Colonic mucosa (tissue), 4 donors: ENCODE measurements around the gene REC114. TPM values are rescaled to one million over a fixed set of nuclear protein-coding genes. Genes with fewer than 3 reads are reported as not detected.
A peak's percentile ranks its signal among the peaks of the same experiment; 100 is the strongest.

Experiments used
- DNase-seq: peaks from one replicate; pipeline ENCODE4 v3.0.0-alpha.2; 2020
- H3K27ac ChIP-seq: fragments of 200-600 bp; one replicate; pipeline ENCODE4 v1.8.0; 2021
- H3K27me3 ChIP-seq: fragments of 200-600 bp; one replicate; pipeline ENCODE4 v1.8.0; 2021
- H3K36me3 ChIP-seq: fragments of 200-600 bp; one replicate; pipeline ENCODE4 v1.8.0; 2021
- H3K4me1 ChIP-seq: fragments of 200-600 bp; one replicate; pipeline ENCODE4 v1.8.0; 2021; ENCODE audit warnings: mild to moderate bottlenecking
- H3K4me3 ChIP-seq: fragments of 200-600 bp; one replicate; pipeline ENCODE4 v1.8.0; 2021
- H3K9ac ChIP-seq, 2 donors: one replicate each; pipeline ENCODE4 v1.7.0; 2013; ENCODE audit warnings: control low read depth in 2 of 2, low read depth in 2 of 2, low read length in 2 of 2
- H3K9me3 ChIP-seq: fragments of 200-600 bp; one replicate; pipeline ENCODE4 v1.8.0; 2021
- CTCF ChIP-seq: fragments of 200-600 bp; IDR thresholded peaks from one replicate; pipeline ENCODE4 v1.8.0; 2022; ENCODE audit warnings: antibody characterized with exemption, mild to moderate bottlenecking
- intact Hi-C: fragments of 100-400 bp; cut with DNase I; formaldehyde crosslinking; loops from one replicate; pipeline ENCODE4 v1.14.1; 2022
- total RNA-seq, 2 donors: library from RNA; stranded (reverse); fragmentation: NEBNext Ultra II Directional in 1 of 2; extraction: Animal tissue kit (Norgen Biotek cat#: 25700) in 1 of 2; gene quantifications; one replicate each; pipeline ENCODE4 v1.2.1, GENCODE V29; 2021
- donor health status: healthy.
- donor health status: DM: no; HTN: no; CAD: no.
- donor health status: DM: no; HTN: no; CAD: no.

The REC114 gene
- total RNA-seq, 2 donors from 2014 or later, result not detected

- Histone ChIP-seq H3K4me3 (no peak overlapping the region), H3K36me3 (no peaks in the 10 kb centered on the region), H3K27ac (peak overlapping the region; percentile 60), H3K9me3 (no peaks in the 10 kb centered on the region), H3K9ac (peak overlapping the region in 1 of 2 donors; percentile 55), H3K4me1 (peaks cover 24% of the 10 kb centered on the region), H3K27me3 (no peaks in the 10 kb centered on the region)
- TF ChIP-seq CTCF, result no peak
- peak; percentile 60 for DNase-seq
- intact Hi-C loops, result no loop called here
Measured at GRCh38 chr15:73601451-73602445, 158.8 kb downstream of the REC114 start.

GRCh38 chr15:73602446-73602843 lies 159.5 kb downstream of the REC114 start:
- H3K4me3 ChIP-seq, result no peak overlapping the region
- H3K9me3 ChIP-seq, result no peaks in the 10 kb centered on the region
- no peak for DNase-seq
- peak overlapping the region; percentile 60 for H3K27ac ChIP-seq
- peak overlapping the region in 1 of 2 donors; percentile 55 for H3K9ac ChIP-seq
- peaks cover 24% of the 10 kb centered on the region for H3K4me1 ChIP-seq
- TF ChIP-seq CTCF, result no peak
- intact Hi-C loops, result no loop called here
- H3K27me3 ChIP-seq, result no peaks in the 10 kb centered on the region
- H3K36me3 ChIP-seq, result no peaks in the 10 kb centered on the region

GRCh38 chr15:73602992-73603391 lies 160.0 kb downstream of the REC114 start:
- Histone ChIP-seq H3K27ac (no peak overlapping the region), H3K9me3 (no peaks in the 10 kb centered on the region), H3K27me3 (no peaks in the 10 kb centered on the region), H3K36me3 (no peaks in the 10 kb centered on the region), H3K4me3 (no peak overlapping the region), H3K9ac (no peak overlapping the region), H3K4me1 (peaks cover 24% of the 10 kb centered on the region)
- TF ChIP-seq CTCF, result no peak
- DNase-seq, result no peak
- intact Hi-C loops, result no loop called here

- H3K27me3 ChIP-seq, result no peaks in the 10 kb centered on the region
- intact Hi-C loops, result no loop called here
- no peak for DNase-seq
- no peaks in the 10 kb centered on the region for H3K36me3 ChIP-seq
- H3K27ac ChIP-seq, result no peak overlapping the region
- H3K9ac ChIP-seq, result no peak overlapping the region
- no peak overlapping the region for H3K4me3 ChIP-seq
- no peaks in the 10 kb centered on the region for H3K9me3 ChIP-seq
- no peak for TF ChIP-seq CTCF
- H3K4me1 ChIP-seq, result peaks cover 24% of the 10 kb centered on the region
Measured at GRCh38 chr15:73604477-73604876, 161.5 kb downstream of the REC114 start.

- Histone ChIP-seq H3K27ac (no peak overlapping the region), H3K9me3 (no peaks in the 10 kb centered on the region), H3K4me1 (peaks cover 19% of the 10 kb centered on the region), H3K9ac (no peak overlapping the region), H3K36me3 (no peaks in the 10 kb centered on the region), H3K27me3 (no peaks in the 10 kb centered on the region), H3K4me3 (no peak overlapping the region)
- TF ChIP-seq CTCF, result no peak
- no peak for DNase-seq
- intact Hi-C loops, result no loop called here
Measured at GRCh38 chr15:73605759-73606436, 162.9 kb downstream of the REC114 start.
